Kidney (tissue), 14 donors: Measurements from ENCODE around the gene FBXO8. TPM values are rescaled to one million over a fixed set of nuclear protein-coding genes. Genes with fewer than 3 reads are reported as not detected.

Source experiments
- DNase-seq, 5 donors: peaks; one replicate each; pipeline ENCODE4 v3.0.0-alpha.2; 2013 to 2020
- FAIRE-seq: peaks from 2 replicates; lab custom pipeline; 2012; peaks lifted over from hg19 to GRCh38; lab: Jason Lieb, UNC
- H3K27ac ChIP-seq, 2 donors: one replicate each; pipeline ENCODE4 v1.7.0; 2013; ENCODE audit warnings: low read depth in 2 of 2, low read length in 2 of 2, inconsistent platforms in 1 of 2
- H3K27me3 ChIP-seq: one replicate; pipeline ENCODE4 v1.7.1; 2013; ENCODE audit warnings: low read length, inconsistent platforms; ENCODE audit not compliant: control insufficient read depth, insufficient read depth
- H3K36me3 ChIP-seq, 3 donors: one replicate each; pipeline versions ENCODE4 v1.7.0 to v1.7.1; 2013; ENCODE audit warnings: low read length in 3 of 3, control low read depth in 1 of 3, inconsistent platforms in 1 of 3; ENCODE audit not compliant: insufficient read depth in 3 of 3, control insufficient read depth in 2 of 3
- H3K4me1 ChIP-seq, 3 donors: one replicate each; pipeline versions ENCODE4 v1.7.0 to v1.7.1; 2013; ENCODE audit warnings: low read length in 3 of 3, inconsistent platforms in 1 of 3, low read depth in 1 of 3; ENCODE audit not compliant: control insufficient read depth in 2 of 3, insufficient read depth in 2 of 3
- H3K4me3 ChIP-seq, 3 donors: one replicate each; pipeline versions ENCODE4 v1.7.0 to v1.8.1; 2013; ENCODE audit warnings: low read length in 3 of 3, control low read depth in 1 of 3, inconsistent platforms in 1 of 3
- H3K9ac ChIP-seq, 3 donors: one replicate each; pipeline versions ENCODE4 v1.7.0 to v1.7.1; 2013; ENCODE audit warnings: low read length in 3 of 3, control low read depth in 1 of 3, inconsistent platforms in 1 of 3
- H3K9me3 ChIP-seq, 3 donors: one replicate each; pipeline versions ENCODE4 v1.7.0 to v1.7.1; 2013; ENCODE audit warnings: low read length in 3 of 3, control low read depth in 1 of 3, inconsistent platforms in 1 of 3; ENCODE audit not compliant: control insufficient read depth in 2 of 3, insufficient read depth in 1 of 3
- intact Hi-C: fragments of 100-400 bp; cut with DNase I; formaldehyde crosslinking; loops from one replicate; pipeline ENCODE4 v1.11.1; 2022
- polyA plus RNA-seq: library from polyadenylated mRNA; stranded (reverse); fragments of 350-450 nt; fragmentation: Illumina TruSeq; extraction: RNeasy Lipid Tissue Mini Kit (QIAGEN cat#74804); gene quantifications from one replicate; pipeline ENCODE4 v1.2.3, GENCODE V29; 2014; ENCODE audit warnings: low read depth, low replicate concordance; ENCODE audit not compliant: insufficient read depth
- total RNA-seq: library from RNA; stranded (reverse); fragmentation: NEBNext Ultra II Directional; extraction: Animal tissue kit (Norgen Biotek cat#: 25700); gene quantifications from one replicate; pipeline ENCODE4 v1.2.1, GENCODE V29; 2021
- TF ChIP-seq, protein P1 (sequence below): IDR thresholded peaks from 3 replicates; pipeline ENCODE4 v1.5.1; 2012; ENCODE audit warnings: mild to moderate bottlenecking, moderate library complexity, borderline replicate concordance; ENCODE audit not compliant: insufficient read depth; ENCODE audit errors: extremely low read depth
- donor health status: control.
- donor health status: control.
- donor health status: control.
- donor health status: control.
- donor health status: control.
- donor health status: DM: yes; HTN: yes; CAD: no.
- donor health status: Normal renal cell carcinoma (clear cell type).

The FBXO8 gene
- total and polyA plus RNA-seq, 2 donors from 2014 or later: 35.3 to 36.3 TPM

- no peak for DNase-seq
- Histone ChIP-seq H3K27ac (no peak overlapping the region), H3K36me3 (no peaks in the 10 kb centered on the region), H3K4me3 (no peak overlapping the region), H3K4me1 (no peaks in the 10 kb centered on the region), H3K27me3 (no peaks in the 10 kb centered on the region), H3K9me3 (no peaks in the 10 kb centered on the region), H3K9ac (no peak overlapping the region)
- intact Hi-C loops: no loop called here
- TF ChIP-seq, protein P1, sequence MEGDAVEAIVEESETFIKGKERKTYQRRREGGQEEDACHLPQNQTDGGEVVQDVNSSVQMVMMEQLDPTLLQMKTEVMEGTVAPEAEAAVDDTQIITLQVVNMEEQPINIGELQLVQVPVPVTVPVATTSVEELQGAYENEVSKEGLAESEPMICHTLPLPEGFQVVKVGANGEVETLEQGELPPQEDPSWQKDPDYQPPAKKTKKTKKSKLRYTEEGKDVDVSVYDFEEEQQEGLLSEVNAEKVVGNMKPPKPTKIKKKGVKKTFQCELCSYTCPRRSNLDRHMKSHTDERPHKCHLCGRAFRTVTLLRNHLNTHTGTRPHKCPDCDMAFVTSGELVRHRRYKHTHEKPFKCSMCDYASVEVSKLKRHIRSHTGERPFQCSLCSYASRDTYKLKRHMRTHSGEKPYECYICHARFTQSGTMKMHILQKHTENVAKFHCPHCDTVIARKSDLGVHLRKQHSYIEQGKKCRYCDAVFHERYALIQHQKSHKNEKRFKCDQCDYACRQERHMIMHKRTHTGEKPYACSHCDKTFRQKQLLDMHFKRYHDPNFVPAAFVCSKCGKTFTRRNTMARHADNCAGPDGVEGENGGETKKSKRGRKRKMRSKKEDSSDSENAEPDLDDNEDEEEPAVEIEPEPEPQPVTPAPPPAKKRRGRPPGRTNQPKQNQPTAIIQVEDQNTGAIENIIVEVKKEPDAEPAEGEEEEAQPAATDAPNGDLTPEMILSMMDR: no peak
- no peak for FAIRE-seq
Measured at GRCh38 chr4:174324725-174325124, 41.3 kb upstream of the FBXO8 start.

- intact Hi-C loops: no loop called here
- H3K4me3 ChIP-seq: no peak overlapping the region
- no peaks in the 10 kb centered on the region for H3K36me3 ChIP-seq
- H3K9me3 ChIP-seq: no peaks in the 10 kb centered on the region
- H3K4me1 ChIP-seq: no peaks in the 10 kb centered on the region
- no peak overlapping the region for H3K9ac ChIP-seq
- FAIRE-seq (no peak), DNase-seq (no peak)
- no peak overlapping the region for H3K27ac ChIP-seq
- no peaks in the 10 kb centered on the region for H3K27me3 ChIP-seq
- TF ChIP-seq, protein P1: no peak
Measured at GRCh38 chr4:174324236-174324635, 40.8 kb upstream of the FBXO8 start.

DNA sequence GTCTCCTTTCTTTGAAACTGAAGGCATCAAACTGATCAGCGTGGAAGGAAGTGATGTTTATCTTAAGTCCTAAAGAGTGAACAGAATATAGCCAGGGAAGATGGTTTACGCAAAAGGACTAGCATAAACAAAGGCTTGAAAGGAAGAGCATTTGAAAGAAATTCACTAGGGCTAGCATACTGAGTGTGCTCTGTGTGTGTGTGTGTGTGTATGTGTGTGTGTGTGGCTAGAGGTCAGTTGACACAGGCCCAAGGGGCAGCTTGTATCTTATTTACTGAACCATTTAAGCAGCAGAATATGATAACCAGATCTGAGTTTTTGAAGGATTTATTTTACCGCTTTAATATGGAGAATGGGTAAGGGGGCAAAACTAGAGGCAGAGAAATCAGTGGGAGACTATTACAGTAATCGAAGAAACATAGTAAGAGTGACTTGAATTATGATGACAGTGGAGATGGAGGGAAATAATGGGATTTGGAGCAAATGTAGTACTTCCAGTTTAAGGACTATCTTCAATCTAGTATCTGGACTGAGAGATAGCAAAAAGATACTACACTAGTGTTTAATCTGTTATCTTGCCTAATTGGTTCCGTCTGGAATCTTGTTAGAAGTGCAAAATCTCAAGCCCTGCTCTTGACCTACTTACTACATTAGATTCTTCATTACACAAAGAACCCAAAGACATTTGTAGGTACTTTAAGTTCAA is 37.2 kb upstream of the FBXO8 start:
- intact Hi-C loops: no loop called here
- no peaks in the 10 kb centered on the region for H3K4me1 ChIP-seq
- H3K9ac ChIP-seq: no peak overlapping the region
- peaks cover 0 to 2% (median 0%) of the 10 kb centered on the region in 3 donors for H3K36me3 ChIP-seq
- FAIRE-seq (no peak), DNase-seq (no peak)
- H3K27me3 ChIP-seq: no peaks in the 10 kb centered on the region
- TF ChIP-seq, protein P1: no peak
- H3K9me3 ChIP-seq: no peaks in the 10 kb centered on the region
- H3K4me3 ChIP-seq: no peak overlapping the region
- H3K27ac ChIP-seq: no peak overlapping the region
